ENCODE data around the gene VEGFD.

DNA sequence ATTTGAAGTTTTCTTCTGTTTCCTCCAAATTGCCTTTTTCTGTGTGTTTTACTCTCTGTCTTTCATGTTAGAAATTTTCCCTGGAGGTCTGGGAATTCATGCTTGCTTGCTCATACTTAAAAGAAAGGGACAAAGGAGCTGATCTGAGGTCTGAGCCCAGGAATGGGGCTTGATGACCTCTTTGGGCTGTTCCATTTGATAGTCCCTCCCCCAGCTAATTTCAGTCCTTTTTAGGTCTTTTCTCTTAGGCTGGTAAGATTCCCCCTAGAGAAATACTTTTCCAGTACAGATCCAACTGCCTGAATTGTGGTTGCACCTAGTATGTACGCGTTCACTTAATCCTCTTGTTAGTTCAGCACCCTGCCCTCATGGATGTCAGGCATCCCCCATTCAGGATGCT, 43.3 kb downstream of the VEGFD start:
- TF ChIP-seq, protein P1, sequence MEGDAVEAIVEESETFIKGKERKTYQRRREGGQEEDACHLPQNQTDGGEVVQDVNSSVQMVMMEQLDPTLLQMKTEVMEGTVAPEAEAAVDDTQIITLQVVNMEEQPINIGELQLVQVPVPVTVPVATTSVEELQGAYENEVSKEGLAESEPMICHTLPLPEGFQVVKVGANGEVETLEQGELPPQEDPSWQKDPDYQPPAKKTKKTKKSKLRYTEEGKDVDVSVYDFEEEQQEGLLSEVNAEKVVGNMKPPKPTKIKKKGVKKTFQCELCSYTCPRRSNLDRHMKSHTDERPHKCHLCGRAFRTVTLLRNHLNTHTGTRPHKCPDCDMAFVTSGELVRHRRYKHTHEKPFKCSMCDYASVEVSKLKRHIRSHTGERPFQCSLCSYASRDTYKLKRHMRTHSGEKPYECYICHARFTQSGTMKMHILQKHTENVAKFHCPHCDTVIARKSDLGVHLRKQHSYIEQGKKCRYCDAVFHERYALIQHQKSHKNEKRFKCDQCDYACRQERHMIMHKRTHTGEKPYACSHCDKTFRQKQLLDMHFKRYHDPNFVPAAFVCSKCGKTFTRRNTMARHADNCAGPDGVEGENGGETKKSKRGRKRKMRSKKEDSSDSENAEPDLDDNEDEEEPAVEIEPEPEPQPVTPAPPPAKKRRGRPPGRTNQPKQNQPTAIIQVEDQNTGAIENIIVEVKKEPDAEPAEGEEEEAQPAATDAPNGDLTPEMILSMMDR (IDR thresholded peaks at IDR 0.05), result no peak
- TF ChIP-seq POLR2A (IDR thresholded peaks at IDR 0.05), result no peak

All from thyroid gland (tissue), 4 donors.